Measurements from ENCODE around the gene TMEM259.
A peak's percentile ranks its signal among the peaks of the same experiment; 100 is the strongest.

The TMEM259 gene

GRCh38 chr19:1019616-1019961, 1.3 kb downstream of the TMEM259 start:
- H3K27ac ChIP-seq (ENCODE audit: low read length), result no peak overlapping the region
- peaks cover 62% of the 10 kb centered on the region for H3K4me1 ChIP-seq (ENCODE audit: control insufficient read depth, insufficient read depth, low read length)
- peak overlapping the region; percentile 94 for H3K4me3 ChIP-seq (ENCODE audit: low read length in 2 of 2)
- H3K9ac ChIP-seq (ENCODE audit: low read length in 2 of 2), result peak overlapping the region; percentile 76 to 83
- H3K9me3 ChIP-seq (ENCODE audit: control insufficient read depth in 2 of 2, low read length in 2 of 2), result no peaks in the 10 kb centered on the region
- no peaks in the 10 kb centered on the region for H3K36me3 ChIP-seq (ENCODE audit: control insufficient read depth in 2 of 2, insufficient read depth in 2 of 2, low read length in 2 of 2)
- no peaks in the 10 kb centered on the region for H3K27me3 ChIP-seq (ENCODE audit: control insufficient read depth in 1 of 2, insufficient read depth in 2 of 2, low read length in 2 of 2)

- no peak overlapping the region for H3K9ac ChIP-seq (ENCODE audit: low read length in 2 of 2)
- no peak overlapping the region for H3K27ac ChIP-seq (ENCODE audit: low read length)
- peaks cover 62% of the 10 kb centered on the region for H3K4me1 ChIP-seq (ENCODE audit: control insufficient read depth, insufficient read depth, low read length)
- H3K4me3 ChIP-seq (ENCODE audit: low read length in 2 of 2), result peak overlapping the region; percentile 94
- H3K9me3 ChIP-seq (ENCODE audit: control insufficient read depth in 2 of 2, low read length in 2 of 2), result no peaks in the 10 kb centered on the region
- H3K27me3 ChIP-seq (ENCODE audit: control insufficient read depth in 1 of 2, insufficient read depth in 2 of 2, low read length in 2 of 2), result no peaks in the 10 kb centered on the region
- H3K36me3 ChIP-seq (ENCODE audit: control insufficient read depth in 2 of 2, insufficient read depth in 2 of 2, low read length in 2 of 2), result no peaks in the 10 kb centered on the region
These were observed 1.8 kb downstream of the TMEM259 start for GRCh38 chr19:1018932-1019615.

GRCh38 chr19:1018393-1018792, 2.5 kb downstream of the TMEM259 start:
- peaks cover 65% of the 10 kb centered on the region for H3K4me1 ChIP-seq (ENCODE audit: control insufficient read depth, insufficient read depth, low read length)
- no peak overlapping the region for H3K27ac ChIP-seq (ENCODE audit: low read length)

GRCh38 chr19:1017906-1018305, 3.0 kb downstream of the TMEM259 start:
- H3K9me3 ChIP-seq (ENCODE audit: control insufficient read depth in 2 of 2, low read length in 2 of 2), result no peaks in the 10 kb centered on the region
- no peak overlapping the region for H3K4me3 ChIP-seq (ENCODE audit: low read length in 2 of 2)
- no peaks in the 10 kb centered on the region for H3K27me3 ChIP-seq (ENCODE audit: control insufficient read depth in 1 of 2, insufficient read depth in 2 of 2, low read length in 2 of 2)
- H3K4me1 ChIP-seq (ENCODE audit: control insufficient read depth, insufficient read depth, low read length), result peaks cover 68% of the 10 kb centered on the region
- no peak overlapping the region for H3K27ac ChIP-seq (ENCODE audit: low read length)
- H3K9ac ChIP-seq (ENCODE audit: low read length in 2 of 2), result no peak overlapping the region
- H3K36me3 ChIP-seq (ENCODE audit: control insufficient read depth in 2 of 2, insufficient read depth in 2 of 2, low read length in 2 of 2), result peaks cover 3 to 8% of the 10 kb centered on the region in 2 donors

More at GRCh38 chr19:1018393-1018792, 2.5 kb downstream of the TMEM259 start:
- Histone ChIP-seq H3K9me3 (ENCODE audit: control insufficient read depth in 2 of 2, low read length in 2 of 2) (no peaks in the 10 kb centered on the region), H3K9ac (ENCODE audit: low read length in 2 of 2) (no peak overlapping the region), H3K36me3 (ENCODE audit: control insufficient read depth in 2 of 2, insufficient read depth in 2 of 2, low read length in 2 of 2) (peaks cover 3 to 5% of the 10 kb centered on the region in 2 donors), H3K27me3 (ENCODE audit: control insufficient read depth in 1 of 2, insufficient read depth in 2 of 2, low read length in 2 of 2) (no peaks in the 10 kb centered on the region), H3K4me3 (ENCODE audit: low read length in 2 of 2) (peak overlapping the region in 1 of 2 donors; percentile 40)

GRCh38 chr19:1017115-1017905, 3.6 kb downstream of the TMEM259 start:
- peak overlapping the region; percentile 8 to 47 for H3K4me3 ChIP-seq (ENCODE audit: low read length in 2 of 2)
- peaks cover 6 to 10% of the 10 kb centered on the region in 2 donors for H3K36me3 ChIP-seq (ENCODE audit: control insufficient read depth in 2 of 2, insufficient read depth in 2 of 2, low read length in 2 of 2)
- no peaks in the 10 kb centered on the region for H3K9me3 ChIP-seq (ENCODE audit: control insufficient read depth in 2 of 2, low read length in 2 of 2)
- peak overlapping the region in 1 of 2 donors; percentile 2 for H3K9ac ChIP-seq (ENCODE audit: low read length in 2 of 2)
- peaks cover 69% of the 10 kb centered on the region for H3K4me1 ChIP-seq (ENCODE audit: control insufficient read depth, insufficient read depth, low read length)
- no peaks in the 10 kb centered on the region for H3K27me3 ChIP-seq (ENCODE audit: control insufficient read depth in 1 of 2, insufficient read depth in 2 of 2, low read length in 2 of 2)
- no peak overlapping the region for H3K27ac ChIP-seq (ENCODE audit: low read length)

GRCh38 chr19:1016647-1017114, 4.2 kb downstream of the TMEM259 start:
- Histone ChIP-seq H3K4me3 (ENCODE audit: low read length in 2 of 2) (peak overlapping the region; percentile 8 to 47), H3K9me3 (ENCODE audit: control insufficient read depth in 2 of 2, low read length in 2 of 2) (no peaks in the 10 kb centered on the region), H3K27ac (ENCODE audit: low read length) (peak overlapping the region; percentile 11), H3K36me3 (ENCODE audit: control insufficient read depth in 2 of 2, insufficient read depth in 2 of 2, low read length in 2 of 2) (peaks cover 7 to 12% of the 10 kb centered on the region in 2 donors), H3K27me3 (ENCODE audit: control insufficient read depth in 1 of 2, insufficient read depth in 2 of 2, low read length in 2 of 2) (no peaks in the 10 kb centered on the region), H3K4me1 (ENCODE audit: control insufficient read depth, insufficient read depth, low read length) (peaks cover 66% of the 10 kb centered on the region), H3K9ac (ENCODE audit: low read length in 2 of 2) (peak overlapping the region in 1 of 2 donors; percentile 27)

- Histone ChIP-seq H3K27ac (ENCODE audit: low read length) (peak overlapping the region; percentile 11), H3K9ac (ENCODE audit: low read length in 2 of 2) (peak overlapping the region in 1 of 2 donors; percentile 27), H3K27me3 (ENCODE audit: control insufficient read depth in 1 of 2, insufficient read depth in 2 of 2, low read length in 2 of 2) (no peaks in the 10 kb centered on the region), H3K36me3 (ENCODE audit: control insufficient read depth in 2 of 2, insufficient read depth in 2 of 2, low read length in 2 of 2) (peaks cover 7 to 14% of the 10 kb centered on the region in 2 donors), H3K4me1 (ENCODE audit: control insufficient read depth, insufficient read depth, low read length) (peaks cover 63% of the 10 kb centered on the region), H3K4me3 (ENCODE audit: low read length in 2 of 2) (peak overlapping the region in 1 of 2 donors; percentile 47), H3K9me3 (ENCODE audit: control insufficient read depth in 2 of 2, low read length in 2 of 2) (no peaks in the 10 kb centered on the region)
These were observed 4.9 kb downstream of the TMEM259 start for GRCh38 chr19:1015782-1016646.

GRCh38 chr19:1015061-1015781, 5.7 kb downstream of the TMEM259 start:
- Histone ChIP-seq H3K27me3 (ENCODE audit: control insufficient read depth in 1 of 2, insufficient read depth in 2 of 2, low read length in 2 of 2) (no peaks in the 10 kb centered on the region), H3K27ac (ENCODE audit: low read length) (no peak overlapping the region), H3K4me1 (ENCODE audit: control insufficient read depth, insufficient read depth, low read length) (peaks cover 60% of the 10 kb centered on the region), H3K4me3 (ENCODE audit: low read length in 2 of 2) (no peak overlapping the region), H3K9me3 (ENCODE audit: control insufficient read depth in 2 of 2, low read length in 2 of 2) (no peaks in the 10 kb centered on the region), H3K9ac (ENCODE audit: low read length in 2 of 2) (no peak overlapping the region), H3K36me3 (ENCODE audit: control insufficient read depth in 2 of 2, insufficient read depth in 2 of 2, low read length in 2 of 2) (peaks cover 7 to 14% of the 10 kb centered on the region in 2 donors)

- H3K9ac ChIP-seq (ENCODE audit: low read length in 2 of 2), result no peak overlapping the region
- H3K36me3 ChIP-seq (ENCODE audit: control insufficient read depth in 2 of 2, insufficient read depth in 2 of 2, low read length in 2 of 2), result peaks cover 7 to 14% of the 10 kb centered on the region in 2 donors
- no peak overlapping the region for H3K4me3 ChIP-seq (ENCODE audit: low read length in 2 of 2)
- no peaks in the 10 kb centered on the region for H3K27me3 ChIP-seq (ENCODE audit: control insufficient read depth in 1 of 2, insufficient read depth in 2 of 2, low read length in 2 of 2)
- H3K27ac ChIP-seq (ENCODE audit: low read length), result no peak overlapping the region
- H3K4me1 ChIP-seq (ENCODE audit: control insufficient read depth, insufficient read depth, low read length), result peaks cover 52% of the 10 kb centered on the region
- no peaks in the 10 kb centered on the region for H3K9me3 ChIP-seq (ENCODE audit: control insufficient read depth in 2 of 2, low read length in 2 of 2)
These were observed 6.5 kb downstream of the TMEM259 start for GRCh38 chr19:1014161-1015060.
